Cerebellar nuclear complex (tissue), 1 donor: ENCODE data around the gene KIF26B.

Experiments used
- DNase-seq, 2 experiments: peaks; one replicate each; lab custom pipeline; 2025; lab: John Stamatoyannopoulos, UW

Gene KIF26B

DNA sequence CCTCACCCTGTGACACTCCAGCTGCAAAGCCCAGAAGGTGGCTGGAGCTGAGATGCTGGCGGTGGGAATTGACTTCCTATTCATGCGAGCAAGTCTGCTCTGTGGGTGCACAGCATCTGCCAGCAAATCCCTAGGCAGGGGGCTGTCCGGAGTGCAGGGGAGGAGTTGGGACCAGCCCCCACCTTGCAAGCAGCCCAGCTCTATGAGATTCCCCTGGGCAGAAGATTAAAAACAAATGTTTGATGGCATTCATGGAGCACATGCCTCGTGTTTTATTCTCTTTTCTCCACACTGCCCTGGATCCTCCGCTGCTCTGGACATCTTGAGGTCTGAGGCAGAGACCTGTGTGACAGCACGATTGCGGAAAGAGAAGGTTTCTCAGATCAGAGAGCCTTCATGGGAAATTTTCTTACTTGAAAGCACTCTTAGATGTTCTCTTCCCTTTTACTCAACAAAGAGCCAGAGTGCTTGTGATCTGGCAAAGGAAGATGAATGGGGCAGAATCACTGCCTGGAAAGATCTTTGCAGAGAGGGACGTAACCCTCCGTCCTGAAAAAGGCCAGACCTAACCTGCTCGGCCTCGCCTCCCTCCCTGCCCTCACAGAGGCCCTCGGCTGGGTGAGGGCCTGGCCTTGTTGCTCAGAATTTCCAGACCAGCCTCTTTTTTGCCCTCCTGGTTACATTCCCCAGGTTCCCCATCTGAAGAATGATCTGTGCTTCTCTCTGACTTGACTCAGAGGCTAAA is 597.1 kb downstream of the KIF26B start:
- no peak for DNase-seq

DNA sequence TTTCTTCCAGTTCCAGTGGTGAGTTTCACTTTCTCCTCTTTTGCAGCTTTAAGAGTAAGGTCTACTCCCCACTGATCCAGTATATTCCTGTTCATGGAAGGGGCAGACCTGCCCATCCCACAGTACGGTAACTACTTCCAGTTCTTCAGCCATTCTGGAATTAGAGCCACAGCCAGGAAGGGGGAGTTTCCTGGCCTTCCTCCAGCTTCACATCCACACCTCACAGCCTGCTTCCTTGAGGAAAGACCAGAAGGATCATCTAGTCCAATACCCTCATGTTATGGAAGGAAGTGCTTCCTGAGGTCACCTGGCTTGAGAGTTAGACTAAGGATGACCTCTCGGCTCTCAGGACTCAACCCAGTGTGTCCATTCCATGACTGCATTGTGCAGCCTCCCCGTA is 597.8 kb downstream of the KIF26B start:
- no peak for DNase-seq

DNA sequence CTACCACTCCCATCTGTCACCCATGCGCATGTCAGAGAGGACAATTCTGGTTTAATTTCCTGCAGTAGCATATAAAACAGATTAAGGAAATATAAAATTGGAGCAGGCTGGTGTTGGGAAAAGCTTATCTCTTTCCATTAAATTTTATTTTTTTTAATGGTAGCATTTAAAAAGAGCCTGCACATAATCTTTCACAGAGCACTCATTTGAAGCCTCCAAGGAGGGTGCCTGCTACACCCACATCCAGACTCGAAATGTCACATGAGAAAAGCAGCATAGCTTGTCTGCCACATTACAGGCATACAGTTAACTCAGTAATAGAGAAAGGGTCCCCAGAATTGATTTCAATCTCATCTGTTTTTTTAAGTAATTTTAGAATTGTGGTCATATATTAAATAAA is 599.0 kb downstream of the KIF26B start:
- DNase-seq: no peak

DNA sequence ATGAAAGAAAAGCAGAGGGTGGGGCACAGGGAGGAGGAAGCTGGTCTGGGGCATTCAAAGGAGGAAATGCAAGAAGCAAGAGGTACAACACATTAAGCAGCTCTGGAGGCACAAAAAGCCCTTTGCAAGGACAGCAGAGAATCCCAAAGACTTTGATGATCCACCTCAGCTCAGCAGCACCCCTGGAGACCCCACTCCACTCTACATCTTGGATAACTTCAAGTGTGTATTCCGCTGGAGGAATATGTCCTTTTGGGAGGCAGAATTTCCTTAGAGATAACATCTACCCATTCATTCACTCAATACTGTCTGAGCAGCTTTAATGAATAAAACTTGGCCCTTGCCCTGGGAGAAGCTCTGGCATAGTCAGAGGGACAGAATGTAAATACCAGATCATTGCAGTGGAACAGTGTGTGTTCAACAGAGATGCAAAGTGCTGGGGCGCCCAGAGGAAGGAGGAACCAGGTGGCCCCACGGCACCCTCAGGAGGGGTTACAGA is 599.7 kb downstream of the KIF26B start:
- DNase-seq: no peak
